Small intestine (tissue), 7 donors: ENCODE data around the gene COL27A1. TPM values are rescaled to one million over a fixed set of nuclear protein-coding genes. Genes with fewer than 3 reads are reported as not detected.
"Not testable (repeated sequence)": the region's sequence is repeated elsewhere in the genome, so short reads cannot be mapped to it uniquely, and the experiment has no call there.

ENCODE experiments used
- DNase-seq, 2 donors: peaks; one replicate each; pipeline versions ENCODE4 v3.0.0 to v3.0.0-alpha.2; 2013
- FAIRE-seq: peaks from 2 replicates; lab custom pipeline; 2012; peaks lifted over from hg19 to GRCh38; lab: Jason Lieb, UNC
- H3K27ac ChIP-seq, 3 donors: one replicate each; pipeline ENCODE4 v1.5.1; 2013; ENCODE audit warnings: low read length in 2 of 3, mild to moderate bottlenecking in 2 of 3, control low read depth in 1 of 3, inconsistent platforms in 1 of 3, low read depth in 1 of 3, moderate library complexity in 1 of 3
- H3K27me3 ChIP-seq, 3 donors: one replicate each; pipeline ENCODE4 v1.6.1; 2013; ENCODE audit warnings: low read length in 3 of 3, inconsistent platforms in 1 of 3; ENCODE audit not compliant: control insufficient read depth in 3 of 3, insufficient read depth in 3 of 3
- H3K36me3 ChIP-seq, 3 donors: one replicate each; pipeline ENCODE4 v1.6.1; 2013; ENCODE audit warnings: low read length in 3 of 3, inconsistent platforms in 1 of 3, low read depth in 1 of 3, mild to moderate bottlenecking in 1 of 3, moderate library complexity in 1 of 3; ENCODE audit not compliant: control insufficient read depth in 3 of 3, insufficient read depth in 2 of 3
- H3K4me1 ChIP-seq, 3 donors: one replicate each; pipeline ENCODE4 v1.6.1; 2013; ENCODE audit warnings: low read length in 2 of 3, inconsistent platforms in 1 of 3, low read depth in 1 of 3, mild to moderate bottlenecking in 1 of 3, moderate library complexity in 1 of 3; ENCODE audit not compliant: control insufficient read depth in 3 of 3, insufficient read depth in 2 of 3
- H3K4me3 ChIP-seq, 3 donors: one replicate each; pipeline ENCODE4 v1.5.1; 2013; ENCODE audit warnings: low read length in 3 of 3, control low read depth in 1 of 3, inconsistent platforms in 1 of 3, low read depth in 1 of 3, mild to moderate bottlenecking in 1 of 3, moderate library complexity in 1 of 3
- H3K9me3 ChIP-seq, 2 donors: one replicate each; pipeline ENCODE4 v1.6.1; 2013; ENCODE audit warnings: low read depth in 1 of 2, low read length in 1 of 2; ENCODE audit not compliant: control insufficient read depth in 2 of 2, insufficient read depth in 1 of 2
- WGBS, 3 donors: extraction: QIAGEN DNeasy Blood & Tissue Kit; methylation state at CpG; one replicate each; pipeline ENCODE4 v1.1.7; 2013; 5-methylcytosine and 5-hydroxymethylcytosine counted together
- polyA plus RNA-seq, 4 donors: library from polyadenylated mRNA; stranded (reverse) in 3 of 4; unstranded in 1 of 4; fragments of 200-250 nt in 3 of 4; fragments of 120-200 nt in 1 of 4; gene quantifications; one replicate each; pipeline versions ENCODE4 v1.2.1 to v1.2.3, GENCODE V29; 2013
- donor health status: healthy with polysubstance abuse.
- donor health status: control.
- donor health status: control.
- donor health status: Bipolar disorder and iron deficiency.
- donor health status: healthy.

The COL27A1 gene
- polyA plus RNA-seq, 4 donors = 0.45 to 123 (median 1.8) TPM

- not testable (repeated sequence) for FAIRE-seq, H3K9me3 ChIP-seq, H3K36me3 ChIP-seq, H3K27ac ChIP-seq, H3K27me3 ChIP-seq, H3K4me1 ChIP-seq, DNase-seq, H3K4me3 ChIP-seq
- 86 to 94% (median 89%) methylated on average over 7 of the region's 7 CpGs for WGBS, 3 donors
These were observed 165.4 kb downstream of the COL27A1 start for GRCh38 chr9:114320710-114321109.

- no peak overlapping the region for H3K4me3 ChIP-seq
- no peak for DNase-seq
- H3K36me3 ChIP-seq = no peaks in the 10 kb centered on the region
- no peaks in the 10 kb centered on the region for H3K9me3 ChIP-seq
- 57 to 83% (median 70%) methylated on average over 8 of the region's 8 CpGs for WGBS, 3 donors
- H3K4me1 ChIP-seq = no peaks in the 10 kb centered on the region
- H3K27me3 ChIP-seq = no peaks in the 10 kb centered on the region
- no peak overlapping the region for H3K27ac ChIP-seq
- FAIRE-seq = no peak
These were observed 166.4 kb downstream of the COL27A1 start for GRCh38 chr9:114321759-114322158.

GRCh38 chr9:114322160-114322818 lies 167.0 kb downstream of the COL27A1 start:
- not testable (repeated sequence) for DNase-seq, H3K4me3 ChIP-seq, H3K4me1 ChIP-seq, FAIRE-seq, H3K36me3 ChIP-seq, H3K9me3 ChIP-seq, H3K27ac ChIP-seq, H3K27me3 ChIP-seq
- WGBS, 3 donors = 51 to 62% (median 56%) methylated on average over 9 to 12 of the region's 12 CpGs

- not testable (repeated sequence) for H3K4me1 ChIP-seq, DNase-seq, H3K27ac ChIP-seq, H3K4me3 ChIP-seq, H3K27me3 ChIP-seq, FAIRE-seq, H3K9me3 ChIP-seq, H3K36me3 ChIP-seq
- WGBS, 3 donors = 83 to 86% (median 86%) methylated on average over 2 to 4 of the region's 15 CpGs
These were observed 167.6 kb downstream of the COL27A1 start, which contains the start of gene ORM1 for GRCh38 chr9:114322831-114323531. Gene ORM1 (plus strand): TSS chr9:114323098. CDS start chr9:114323134, 36 bp downstream.

GRCh38 chr9:114323849-114324248 lies 168.5 kb downstream of the COL27A1 start:
- not testable (repeated sequence) for H3K27me3 ChIP-seq, H3K4me3 ChIP-seq, H3K4me1 ChIP-seq, FAIRE-seq, H3K27ac ChIP-seq, H3K9me3 ChIP-seq, H3K36me3 ChIP-seq, DNase-seq
- 78 to 82% (median 78%) methylated on average over 6 of the region's 6 CpGs for WGBS, 3 donors

GRCh38 chr9:114324492-114324891 lies 169.2 kb downstream of the COL27A1 start:
- Histone ChIP-seq H3K9me3 (peaks cover 0 to 7% of the 10 kb centered on the region in 2 donors), H3K4me3 (no peak overlapping the region), H3K27me3 (no peaks in the 10 kb centered on the region), H3K36me3 (no peaks in the 10 kb centered on the region), H3K27ac (no peak overlapping the region), H3K4me1 (peaks cover 0 to 4% (median 0%) of the 10 kb centered on the region in 3 donors)
- FAIRE-seq (no peak), DNase-seq (no peak)
- WGBS, 3 donors = 85 to 99% (median 88%) methylated on average over 8 of the region's 8 CpGs

GRCh38 chr9:114324965-114325364 lies 169.6 kb downstream of the COL27A1 start:
- H3K4me3 ChIP-seq, H3K4me1 ChIP-seq, H3K36me3 ChIP-seq, H3K27ac ChIP-seq, H3K9me3 ChIP-seq, H3K27me3 ChIP-seq, FAIRE-seq, DNase-seq: not testable (repeated sequence)
- WGBS, 3 donors = 84 to 95% (median 89%) methylated on average over 6 to 7 of the region's 9 CpGs

- not testable (repeated sequence) for H3K27ac ChIP-seq, FAIRE-seq, H3K4me1 ChIP-seq, DNase-seq, H3K4me3 ChIP-seq, H3K9me3 ChIP-seq, H3K36me3 ChIP-seq, H3K27me3 ChIP-seq
- WGBS, 3 donors = 77 to 80% (median 78%) methylated on average over 3 of the region's 3 CpGs
These were observed 170.4 kb downstream of the COL27A1 start for GRCh38 chr9:114325684-114326254.
